Retina (tissue), 1 donor: ENCODE results near the gene LHCGR.
"Not testable (repeated sequence)": the region's sequence is repeated elsewhere in the genome, so short reads cannot be mapped to it uniquely, and the experiment has no call there.

ENCODE experiments used
- DNase-seq: peaks from one replicate; pipeline ENCODE4 v3.0.0-alpha.2; 2016

The LHCGR gene

DNA sequence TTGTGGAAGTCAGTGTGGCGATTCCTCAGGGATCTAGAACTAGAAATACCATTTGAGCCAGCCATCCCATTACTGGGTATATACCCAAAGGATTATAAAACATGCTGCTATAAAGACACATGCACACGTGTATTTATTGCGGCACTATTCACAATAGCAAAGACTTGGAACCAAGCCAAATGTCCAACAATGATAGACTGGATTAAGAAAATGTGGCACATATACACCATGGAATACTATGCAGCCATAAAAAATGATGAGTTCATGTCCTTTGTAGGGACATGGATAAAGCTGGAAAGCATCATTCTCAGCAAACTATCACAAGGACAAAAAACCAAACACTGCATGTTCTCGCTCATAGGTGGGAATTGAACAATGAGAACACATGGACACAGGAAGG lies 16.3 kb downstream of the LHCGR start:
- DNase-seq: not testable (repeated sequence)

DNA sequence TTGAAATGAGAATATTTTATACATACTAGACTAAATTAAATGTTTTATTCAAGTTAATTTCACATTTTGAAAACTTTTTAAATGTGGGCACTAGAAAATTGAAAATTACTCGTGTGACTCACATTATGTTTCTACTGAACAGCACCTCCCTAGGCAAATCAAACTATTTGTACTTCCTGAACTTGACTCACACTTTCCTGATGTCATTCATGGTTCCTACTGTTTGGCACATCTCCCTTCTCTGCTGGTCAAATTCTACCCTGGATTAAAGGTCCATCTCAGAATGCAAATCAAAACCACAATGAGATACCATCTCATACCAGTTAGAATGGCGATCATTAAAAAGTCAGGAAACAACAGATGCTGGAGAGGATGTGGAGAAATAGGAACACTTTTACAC lies 16.7 kb downstream of the LHCGR start:
- no peak for DNase-seq

DNA sequence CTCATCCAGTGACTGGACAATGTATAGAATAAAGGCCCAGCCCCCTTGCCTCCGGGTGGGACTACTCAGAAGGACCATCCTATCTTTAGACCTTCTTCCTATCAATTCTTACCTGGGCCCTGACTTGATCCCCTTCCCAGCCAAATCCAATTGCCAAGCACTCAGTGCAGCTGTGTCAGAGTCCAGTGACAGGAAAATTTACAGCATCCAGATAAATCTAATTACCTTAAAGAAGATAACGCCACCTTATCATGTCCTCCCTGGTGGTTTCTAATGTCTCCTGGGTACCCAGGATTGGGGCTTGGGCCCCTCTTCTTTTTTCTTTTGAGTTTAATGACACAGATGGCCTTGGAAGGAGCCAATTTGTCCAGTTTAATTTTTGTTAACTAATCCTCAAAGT lies 19.3 kb downstream of the LHCGR start:
- no peak for DNase-seq

DNA sequence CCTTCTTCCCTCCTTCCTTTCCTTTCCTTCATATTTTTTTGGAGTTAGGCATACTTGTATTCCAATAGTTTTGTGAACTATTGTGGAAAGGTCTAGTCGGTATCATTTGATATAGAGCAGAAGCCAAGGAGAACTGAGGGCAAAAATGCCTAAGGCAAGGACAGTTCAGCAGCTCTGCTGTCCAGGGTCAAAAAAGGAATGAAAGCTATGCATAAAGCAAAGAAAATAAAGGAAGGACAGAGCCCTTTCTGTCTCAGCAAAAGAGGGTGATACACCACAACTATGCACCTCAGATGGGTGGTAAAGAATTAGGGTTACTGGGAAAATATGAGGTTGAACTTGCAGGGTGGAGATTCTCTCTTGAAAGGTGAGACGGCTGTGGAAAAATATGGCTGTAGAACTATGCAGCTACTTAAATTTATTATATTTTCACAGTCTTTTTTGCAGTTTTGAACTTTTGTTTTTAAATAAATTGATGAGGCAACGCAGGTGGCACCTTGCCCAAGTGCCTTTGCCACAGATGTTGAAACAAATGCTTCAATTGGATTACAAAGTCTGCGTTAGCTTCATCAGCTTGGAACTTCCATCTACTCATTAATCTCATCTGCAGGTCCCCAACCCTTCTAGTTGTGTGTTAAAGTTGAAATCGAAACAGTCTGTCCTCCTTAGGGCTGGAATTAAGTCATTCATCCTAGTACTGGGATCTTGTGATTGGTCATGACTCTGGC lies 20.8 kb downstream of the LHCGR start:
- no peak for DNase-seq

DNA sequence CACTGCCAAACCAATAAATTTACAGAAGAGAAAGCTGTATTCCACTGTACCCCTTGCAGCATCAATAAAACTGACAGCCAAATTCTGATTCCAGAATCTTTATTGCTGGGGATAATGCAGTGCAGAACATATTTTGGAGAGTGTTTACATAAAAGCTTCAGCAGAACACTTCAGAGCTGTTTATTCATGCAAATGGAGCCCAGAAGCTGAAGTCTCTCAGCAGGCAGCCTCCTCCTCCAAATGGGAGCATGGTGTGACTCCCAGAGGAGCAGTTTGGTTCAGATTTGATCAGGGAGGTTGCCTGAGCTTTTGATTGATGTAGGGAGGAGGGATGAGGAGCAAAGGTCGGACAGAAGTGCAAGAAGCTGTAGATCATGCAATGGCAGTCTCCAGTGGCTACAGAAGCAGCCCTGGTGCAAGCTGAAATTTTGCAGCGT lies 22.4 kb downstream of the LHCGR start:
- DNase-seq: peak; percentile 26

DNA sequence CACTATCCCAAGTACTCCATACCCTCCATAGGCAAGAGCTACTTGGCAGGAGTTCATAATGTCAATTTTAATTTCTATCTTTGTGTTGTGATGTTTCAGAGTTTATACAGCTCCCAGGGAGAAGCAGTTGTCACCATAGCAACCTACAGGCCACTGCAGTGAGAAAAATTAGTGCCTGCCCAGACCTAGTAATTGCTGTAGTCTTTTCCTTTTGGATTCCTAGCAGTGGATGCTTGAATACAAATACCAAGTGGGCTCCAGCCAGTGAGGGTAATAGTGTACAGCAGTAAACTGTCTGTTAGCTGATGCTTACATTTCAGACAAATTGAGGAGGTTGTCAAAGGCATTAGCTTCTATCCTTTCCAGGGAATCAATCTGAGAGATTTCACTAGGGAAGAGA lies 26.7 kb downstream of the LHCGR start:
- peak; percentile 58 for DNase-seq

DNA sequence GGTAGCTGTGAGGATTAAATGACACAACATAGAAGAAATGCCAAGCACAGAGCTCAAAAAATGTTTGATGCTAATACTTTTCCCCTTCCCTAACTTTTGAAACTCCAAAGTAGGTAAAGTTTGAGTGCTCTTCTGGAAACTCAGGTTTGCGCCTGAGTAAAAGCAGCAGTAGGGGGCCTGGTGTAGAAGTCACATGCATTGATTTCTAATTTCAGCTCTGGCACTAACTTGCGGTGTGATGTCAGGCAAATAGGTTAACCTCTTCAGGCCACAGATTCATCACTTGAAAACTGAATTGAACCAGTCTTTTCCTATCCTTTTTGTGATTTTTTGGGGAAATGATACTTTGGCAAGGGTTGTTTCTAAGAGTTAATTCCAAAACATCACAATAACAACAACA lies 27.2 kb downstream of the LHCGR start:
- no peak for DNase-seq

DNA sequence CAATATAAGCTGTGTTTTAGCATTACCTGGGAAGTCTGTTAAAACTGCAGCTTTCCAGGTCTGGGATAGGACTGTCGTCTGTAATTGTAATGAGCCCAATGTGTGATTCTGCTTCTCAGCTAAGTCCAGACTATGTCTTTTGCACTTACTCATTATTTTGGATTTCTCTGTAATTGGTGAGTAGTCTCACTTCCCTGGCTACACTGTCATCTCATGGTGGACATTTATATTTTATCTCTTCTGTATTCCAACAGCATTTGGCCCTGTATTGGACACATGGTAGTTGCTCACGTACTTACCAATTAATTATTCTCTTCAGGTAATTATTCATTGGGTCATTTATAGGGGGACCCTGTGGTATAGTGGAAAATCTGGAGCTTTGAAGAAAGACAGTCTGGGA lies 28.0 kb downstream of the LHCGR start:
- DNase-seq: no peak

DNA sequence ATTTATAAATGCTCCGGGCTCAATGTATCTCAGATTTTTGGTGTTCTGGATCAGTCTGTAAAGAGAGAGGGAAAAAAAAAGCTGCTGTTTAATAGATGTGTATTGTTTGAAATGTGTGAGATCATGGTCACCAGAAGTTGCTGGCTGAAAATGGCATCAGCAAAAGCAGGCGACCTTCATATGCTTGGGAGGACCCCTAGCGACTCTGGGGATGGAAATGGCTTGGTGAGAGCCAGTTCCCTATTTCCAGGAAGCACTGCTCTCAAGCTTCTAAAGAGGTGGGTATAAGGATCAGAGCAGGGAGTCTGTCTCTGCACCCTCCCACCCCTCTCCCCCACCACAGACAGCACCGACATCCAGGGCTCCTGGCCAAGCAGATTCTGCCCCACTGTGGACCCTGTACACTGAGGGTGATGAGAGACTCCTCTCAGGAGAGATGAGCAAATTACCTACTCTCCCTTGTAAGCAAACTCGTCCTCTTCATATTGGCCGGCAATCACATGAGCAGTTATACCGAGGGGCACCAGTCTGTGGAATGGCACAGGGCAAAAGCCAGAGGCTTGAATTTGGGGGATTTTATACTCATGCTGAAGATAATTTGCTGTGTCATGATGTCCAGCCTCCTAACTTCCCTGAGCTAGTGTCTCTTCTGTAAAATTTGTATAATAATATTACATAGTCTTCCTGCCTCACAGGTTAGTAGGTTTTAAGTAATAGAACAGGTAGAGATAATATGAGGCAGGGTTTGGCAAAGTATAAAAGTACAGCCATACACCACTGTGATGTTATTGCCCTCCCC lies 29.6 kb downstream of the LHCGR start:
- no peak for DNase-seq

DNA sequence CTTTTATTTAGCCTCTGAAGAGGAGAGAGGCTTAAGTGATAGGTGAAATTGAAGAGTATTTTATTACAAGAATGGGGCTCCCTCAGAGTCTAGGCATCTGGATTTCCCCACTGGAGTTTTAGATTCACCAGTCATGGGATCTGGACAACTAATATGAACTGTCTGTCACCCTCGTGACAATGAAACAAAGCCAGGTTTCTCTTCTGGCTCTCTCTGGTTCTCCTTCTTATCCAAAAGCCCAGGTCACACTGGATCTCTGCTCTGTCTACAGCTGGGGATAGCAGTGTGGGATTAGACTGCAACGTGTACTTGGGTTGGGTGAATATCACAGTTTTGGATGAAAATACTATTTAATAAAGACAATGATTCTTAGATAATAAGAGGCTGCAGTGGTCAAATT lies 31.2 kb downstream of the LHCGR start:
- no peak for DNase-seq

DNA sequence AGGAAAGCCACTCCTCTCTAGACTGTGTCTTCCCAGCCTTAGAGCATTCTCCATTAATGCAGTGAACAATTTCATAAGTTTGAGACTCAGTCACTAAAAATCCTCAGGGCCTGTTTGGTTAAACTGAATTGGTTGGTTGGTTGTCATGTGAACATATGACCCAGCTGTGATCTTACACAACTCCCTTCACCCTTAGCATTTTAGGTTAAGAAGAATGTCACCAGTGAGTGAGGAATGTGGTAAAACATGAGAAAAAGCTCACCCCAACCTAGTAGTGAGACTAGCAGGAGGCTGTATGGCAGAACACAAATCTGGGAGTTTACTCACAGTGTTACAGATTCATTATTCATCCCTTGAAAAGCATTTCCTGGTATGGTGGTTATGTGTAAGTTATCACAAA lies 32.4 kb downstream of the LHCGR start:
- no peak for DNase-seq

DNA sequence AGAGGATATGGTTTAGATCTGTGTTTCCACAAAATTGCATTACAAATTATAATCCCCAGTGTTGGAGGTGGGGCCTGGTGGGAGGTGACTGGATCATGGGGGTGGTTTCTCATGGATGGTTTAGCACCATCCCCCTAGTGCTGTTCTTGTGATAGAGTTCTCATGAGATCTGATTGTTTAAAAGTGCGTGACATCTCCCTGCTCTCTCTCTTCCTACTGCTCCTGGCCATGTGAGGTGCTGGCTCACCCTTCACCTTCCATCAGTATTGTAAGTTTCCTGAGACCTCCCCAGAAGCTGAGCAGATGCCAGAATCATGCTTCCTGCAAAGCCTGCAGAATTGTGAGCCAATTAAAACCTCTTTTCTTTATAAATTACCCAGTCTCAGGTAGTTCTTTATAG lies 33.1 kb downstream of the LHCGR start:
- DNase-seq: no peak

DNA sequence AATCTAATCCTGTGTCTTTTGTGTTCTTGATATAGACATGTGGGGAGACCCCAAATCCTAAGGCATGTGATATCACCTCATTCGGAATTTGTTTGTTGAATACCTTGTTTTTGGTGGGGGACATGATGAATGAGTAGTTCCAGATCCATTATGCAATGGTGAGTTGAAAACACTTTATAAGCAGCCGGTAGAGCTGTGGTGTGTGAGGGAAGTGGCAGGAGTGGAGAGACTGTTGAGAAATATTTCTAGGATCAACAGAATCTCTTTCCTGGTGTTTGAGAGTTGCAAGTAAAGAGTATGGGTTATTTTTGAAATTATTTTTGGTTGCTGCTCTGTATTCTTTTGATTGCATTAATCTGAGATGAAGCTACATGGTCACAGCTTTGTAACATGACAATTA lies 34.4 kb downstream of the LHCGR start:
- no peak for DNase-seq

DNA sequence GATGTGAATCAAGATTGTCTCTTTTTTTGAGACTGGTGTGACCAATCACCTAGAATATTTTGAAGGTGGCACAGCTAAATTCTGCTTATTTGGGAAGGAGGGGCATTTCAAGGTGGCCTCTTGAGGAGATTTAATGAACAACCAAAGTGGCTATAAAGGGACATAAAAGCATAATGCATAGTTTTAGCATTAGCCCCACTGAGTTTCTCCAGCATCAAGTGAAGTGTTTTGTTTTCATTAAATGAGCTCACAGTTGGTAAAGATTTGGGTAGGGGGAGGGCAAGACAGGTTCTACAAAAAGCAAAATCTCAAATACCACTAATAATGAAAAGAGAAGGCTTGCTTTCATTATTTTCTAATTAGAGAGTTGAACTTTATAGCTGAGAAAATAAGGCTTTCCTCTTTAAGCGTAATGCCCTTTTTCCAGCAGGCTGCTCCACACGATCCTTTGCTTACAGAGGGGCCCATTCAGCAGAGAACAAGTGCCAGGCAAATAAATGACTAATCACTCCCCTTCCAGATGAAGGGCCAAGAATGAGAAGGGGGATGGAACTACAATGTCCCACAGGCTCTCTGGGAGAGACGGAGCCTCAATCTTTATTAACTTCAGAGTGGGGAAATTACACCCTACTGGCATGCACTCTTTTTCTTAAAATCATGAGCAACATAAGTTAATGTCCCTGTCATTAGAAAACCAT lies 35.9 kb downstream of the LHCGR start:
- DNase-seq: peak; percentile 24

DNA sequence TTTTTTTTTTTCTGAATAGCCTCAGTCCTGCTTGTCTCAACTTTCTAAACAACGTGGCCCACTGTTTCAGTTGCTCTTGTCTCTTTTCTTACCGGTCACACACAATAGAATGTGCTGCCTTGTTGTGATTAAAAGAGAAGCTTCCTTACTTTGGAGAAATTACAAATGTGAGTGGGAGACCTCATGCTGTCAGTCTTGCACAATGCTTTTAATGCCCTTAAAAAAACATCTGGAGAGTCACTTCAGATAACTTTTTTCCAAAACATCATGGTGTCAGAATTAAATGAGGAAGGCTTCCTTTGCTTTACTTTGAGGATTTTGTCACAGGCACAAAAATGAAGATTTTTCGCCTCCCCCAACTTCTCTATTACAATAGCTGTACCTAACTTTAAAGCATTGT lies 37.7 kb downstream of the LHCGR start:
- no peak for DNase-seq

DNA sequence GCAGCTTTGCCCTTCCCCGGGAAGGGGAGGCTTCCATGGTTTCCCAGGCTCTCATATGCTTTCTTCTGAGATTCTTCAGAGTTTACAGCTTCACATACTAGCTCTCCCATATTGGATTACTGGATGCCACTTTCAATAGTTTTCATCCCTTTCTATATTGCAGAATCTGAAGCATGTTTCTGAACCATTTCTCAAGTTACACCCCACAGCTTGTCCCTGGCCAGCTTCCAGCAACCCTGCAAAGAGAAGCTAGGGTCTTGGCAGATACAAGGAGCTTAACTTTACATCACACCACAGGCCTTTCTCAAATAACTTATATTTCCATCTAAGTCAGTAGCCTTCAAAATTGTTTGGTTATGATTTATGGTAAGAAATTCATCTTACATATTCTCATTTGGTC lies 39.6 kb downstream of the LHCGR start:
- DNase-seq: no peak

DNA sequence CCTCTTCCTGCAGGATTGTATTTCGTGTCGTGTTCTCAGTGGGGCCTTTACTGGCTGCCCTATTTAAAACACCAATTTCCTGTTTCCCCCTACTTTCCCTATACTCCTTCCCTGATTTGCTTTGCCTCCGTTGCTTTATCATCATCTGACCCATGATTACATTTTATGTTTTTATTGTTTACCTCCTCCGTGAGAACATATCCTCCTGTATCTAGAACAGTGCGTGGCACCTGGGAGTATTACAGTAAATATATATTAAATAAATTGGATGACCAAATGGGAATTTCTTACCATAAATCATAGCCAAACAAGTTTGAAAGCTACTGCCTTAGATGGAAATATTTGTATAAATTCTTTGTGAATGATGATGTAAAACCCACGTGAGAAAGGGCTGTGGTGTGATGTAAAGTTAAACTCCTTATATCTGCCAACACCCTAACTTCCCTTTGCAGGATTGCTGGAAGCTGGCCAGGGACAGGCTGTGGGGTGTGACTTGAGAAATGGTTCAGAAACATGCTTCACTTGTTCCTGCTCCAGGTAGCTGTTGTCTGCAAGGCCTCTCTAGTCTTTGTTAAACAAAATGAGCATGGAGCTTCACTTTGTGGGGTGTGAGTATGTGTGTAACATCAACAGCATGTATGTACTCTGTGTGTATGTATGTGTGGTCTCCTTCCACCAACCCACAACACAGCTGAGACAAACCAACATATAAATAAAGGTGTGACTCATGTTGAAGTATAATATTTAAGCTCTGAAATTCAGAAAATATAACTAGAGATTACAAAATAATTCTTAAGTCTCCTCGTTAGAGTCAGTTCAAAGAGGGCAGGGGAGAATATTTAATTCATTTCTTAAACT lies 40.3 kb downstream of the LHCGR start:
- DNase-seq: no peak

DNA sequence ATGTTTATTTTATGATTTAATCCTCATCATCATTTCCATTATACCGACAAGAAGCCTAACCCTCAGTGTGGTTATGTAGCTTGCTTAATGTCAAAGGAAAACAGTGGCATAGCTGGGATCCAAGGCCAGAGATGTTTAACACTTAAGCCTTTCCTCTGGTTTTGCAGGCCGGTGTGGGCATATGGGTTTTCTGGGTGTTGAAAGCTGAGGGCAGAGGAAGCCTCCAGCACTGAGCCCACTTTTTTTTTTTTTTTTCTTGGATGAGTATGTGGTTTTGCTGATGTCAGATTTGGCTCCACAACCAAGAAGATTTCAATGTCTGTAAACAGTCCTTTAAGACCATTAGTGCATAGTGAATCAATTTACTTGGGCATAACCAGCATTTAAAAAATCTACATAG lies 41.3 kb downstream of the LHCGR start:
- DNase-seq: no peak

DNA sequence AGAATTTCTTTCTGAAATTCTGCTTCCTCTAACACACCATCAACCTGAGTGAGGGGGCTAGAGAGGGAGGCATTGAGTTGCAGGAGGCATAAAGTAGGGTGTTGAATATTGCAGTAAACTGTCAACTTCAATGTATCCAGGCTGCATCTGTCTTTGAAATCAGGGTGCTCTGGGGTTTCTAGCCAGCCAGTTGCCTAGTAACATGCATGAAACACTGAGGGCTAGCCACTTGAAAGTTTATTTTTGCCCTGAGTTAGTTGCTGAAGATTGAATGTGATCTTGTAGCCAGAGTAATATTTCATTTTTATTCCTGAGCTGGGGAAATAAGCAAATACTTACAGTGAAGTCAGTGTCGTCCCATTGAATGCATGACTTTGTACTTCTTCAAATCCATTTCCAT lies 41.9 kb downstream of the LHCGR start:
- DNase-seq: peak; percentile 42

DNA sequence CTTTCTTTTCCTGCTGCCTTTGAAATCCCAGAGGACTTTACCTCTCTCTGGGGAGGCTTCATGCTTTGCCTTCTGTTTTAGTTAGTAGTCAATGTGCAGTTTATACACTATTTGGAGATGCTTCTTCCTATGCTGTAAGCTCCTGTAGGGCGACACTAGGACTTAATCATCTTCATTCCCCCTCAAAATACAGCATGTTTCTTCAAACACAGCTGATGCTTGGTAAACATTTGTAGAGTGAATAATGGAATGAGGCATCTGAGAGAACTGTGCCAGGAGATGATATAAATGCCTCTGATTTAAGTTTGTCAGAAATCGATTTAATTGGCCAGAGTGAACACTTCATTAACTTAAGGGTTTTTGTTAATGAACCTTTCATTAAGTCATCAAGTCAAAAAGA lies 43.4 kb downstream of the LHCGR start:
- DNase-seq: no peak

DNA sequence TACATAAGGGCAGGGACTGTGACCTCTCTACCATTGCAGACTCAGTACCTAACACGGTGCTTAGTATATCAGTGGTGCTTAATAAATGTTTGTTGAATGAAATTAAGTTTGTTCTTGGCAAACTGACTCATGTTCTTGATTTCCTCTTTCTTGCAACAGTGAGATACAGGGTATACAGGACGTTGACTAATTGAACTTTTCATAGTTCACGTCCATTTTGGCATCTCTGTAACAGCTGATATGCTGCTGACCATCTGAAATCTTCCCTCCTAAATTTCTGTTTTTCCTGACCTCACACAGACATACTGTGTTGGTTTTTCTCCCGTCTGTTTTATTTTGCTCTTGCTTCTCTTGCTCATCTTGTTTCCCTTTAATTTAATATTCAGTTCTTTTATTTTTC lies 44.2 kb downstream of the LHCGR start:
- no peak for DNase-seq

DNA sequence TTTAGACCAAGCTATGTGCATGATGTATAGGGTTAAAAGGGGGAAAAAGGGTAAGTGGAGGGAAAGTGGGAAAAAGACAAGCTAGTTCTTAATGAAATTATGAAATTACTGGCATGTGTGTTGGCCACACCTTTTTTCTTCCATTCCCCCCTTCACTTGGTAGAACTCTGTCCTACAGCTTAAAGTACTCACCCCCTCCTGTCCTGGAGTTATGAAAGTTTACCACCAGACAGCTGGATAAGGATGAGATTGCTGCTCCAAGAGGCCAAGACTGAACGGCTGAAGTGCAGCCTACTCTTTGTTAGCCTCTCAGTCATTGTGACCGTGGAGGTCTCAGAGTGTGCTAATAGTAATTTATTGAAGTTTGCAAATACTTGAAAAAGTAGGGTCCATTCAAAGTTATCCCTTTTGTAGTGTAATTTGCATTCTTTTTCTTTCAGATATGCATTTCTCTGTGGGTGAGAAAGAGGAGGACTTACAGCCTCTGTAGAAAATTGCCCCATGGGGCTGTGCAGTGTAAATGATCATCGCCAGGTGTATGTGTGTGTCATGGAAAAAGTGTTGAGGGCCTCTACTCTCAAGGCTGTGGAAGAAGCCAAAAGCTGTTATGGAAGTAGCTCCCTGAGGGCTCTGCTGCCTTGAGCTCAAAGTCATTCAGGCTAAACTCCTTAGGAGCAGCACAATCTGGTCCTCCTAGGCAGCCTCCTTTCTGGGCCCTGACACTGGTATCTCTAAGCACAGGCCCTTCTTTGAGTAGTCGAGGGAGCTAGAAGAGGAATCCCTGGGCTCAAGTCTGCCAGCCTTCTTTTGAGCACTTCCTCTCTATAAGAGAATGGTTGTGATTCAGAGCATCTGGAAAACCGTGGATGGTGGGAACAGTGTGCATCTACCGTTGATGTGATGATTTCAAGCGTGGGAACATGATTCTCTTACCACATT lies 46.2 kb downstream of the LHCGR start:
- DNase-seq: no peak
